ENCODE data around the gene DAZL.

DAZL gene

GRCh38 chr3:16543242-16543864 is 61.9 kb downstream of the DAZL start:
- Histone ChIP-seq H3K36me3 (ENCODE audit: control insufficient read depth in 4 of 4, insufficient read depth in 4 of 4, low read length in 3 of 4) (no peaks in the 10 kb centered on the region), H3K27ac (ENCODE audit: insufficient read depth in 1 of 2, low read depth in 1 of 2, low read length in 2 of 2, poor library complexity in 1 of 2, severe bottlenecking in 2 of 2) (no peak overlapping the region), H3K9me3 (ENCODE audit: control extremely low read depth in 1 of 5, control insufficient read depth in 4 of 5, insufficient read depth in 2 of 5, low read depth in 1 of 5, low read length in 4 of 5) (no peaks in the 10 kb centered on the region), H3K4me3 (ENCODE audit: control insufficient read depth in 1 of 7, extremely low read depth in 1 of 7, insufficient read depth in 4 of 7, low read depth in 2 of 7, low read length in 6 of 7) (no peak overlapping the region), H3K4me1 (ENCODE audit: control extremely low read depth in 1 of 4, control insufficient read depth in 4 of 4, insufficient read depth in 4 of 4, low read length in 3 of 4) (peaks cover 0 to 26% (median 14%) of the 10 kb centered on the region in 4 experiments), H3K27me3 (replicated peaks in 2 of 5; ENCODE audit: control insufficient read depth in 4 of 5, insufficient read depth in 5 of 5, low read length in 4 of 5) (no peaks in the 10 kb centered on the region)
- 77% methylated on average over 5 of the region's 6 CpGs for whole genome bisulfite sequencing (ENCODE audit: insufficient coverage)
- POLR2A ChIA-PET = no interaction called here
- CTCF ChIA-PET = interaction anchor here (0.9 to 2.7 kb wide), 3 partner anchors 14 to 257 kb away, joined by 3 to 9 read pairs (median 5); no protein-coding TSS in a partner anchor
- DNase-seq = no peak

GRCh38 chr3:16538507-16538906 is 66.7 kb downstream of the DAZL start:
- H3K36me3 ChIP-seq (ENCODE audit: control insufficient read depth in 4 of 4, insufficient read depth in 4 of 4, low read length in 3 of 4) = no peaks in the 10 kb centered on the region
- ChIA-PET POLR2A (no interaction called here), CTCF (interaction anchor here (1.1 to 5.9 kb wide), 5 partner anchors 9 to 248 kb away, joined by 3 to 38 read pairs (median 6); no protein-coding TSS in a partner anchor)
- no peak overlapping the region for H3K4me3 ChIP-seq (ENCODE audit: control insufficient read depth in 1 of 7, extremely low read depth in 1 of 7, insufficient read depth in 4 of 7, low read depth in 2 of 7, low read length in 6 of 7)
- no peaks in the 10 kb centered on the region for H3K9me3 ChIP-seq (ENCODE audit: control extremely low read depth in 1 of 5, control insufficient read depth in 4 of 5, insufficient read depth in 2 of 5, low read depth in 1 of 5, low read length in 4 of 5)
- 80% methylated on average over 3 of the region's 4 CpGs for WGBS (ENCODE audit: insufficient coverage)
- no peak for DNase-seq
- no peaks in the 10 kb centered on the region for H3K27me3 ChIP-seq (replicated peaks in 2 of 5; ENCODE audit: control insufficient read depth in 4 of 5, insufficient read depth in 5 of 5, low read length in 4 of 5)
- peaks cover 0 to 10% (median 1%) of the 10 kb centered on the region in 4 experiments for H3K4me1 ChIP-seq (ENCODE audit: control extremely low read depth in 1 of 4, control insufficient read depth in 4 of 4, insufficient read depth in 4 of 4, low read length in 3 of 4)
- no peak overlapping the region for H3K27ac ChIP-seq (ENCODE audit: insufficient read depth in 1 of 2, low read depth in 1 of 2, low read length in 2 of 2, poor library complexity in 1 of 2, severe bottlenecking in 2 of 2)

- Histone ChIP-seq H3K4me1 (ENCODE audit: control extremely low read depth in 1 of 4, control insufficient read depth in 4 of 4, insufficient read depth in 4 of 4, low read length in 3 of 4) (peaks cover 0 to 10% (median 1%) of the 10 kb centered on the region in 4 experiments), H3K36me3 (ENCODE audit: control insufficient read depth in 4 of 4, insufficient read depth in 4 of 4, low read length in 3 of 4) (no peaks in the 10 kb centered on the region), H3K27ac (ENCODE audit: insufficient read depth in 1 of 2, low read depth in 1 of 2, low read length in 2 of 2, poor library complexity in 1 of 2, severe bottlenecking in 2 of 2) (no peak overlapping the region), H3K4me3 (ENCODE audit: control insufficient read depth in 1 of 7, extremely low read depth in 1 of 7, insufficient read depth in 4 of 7, low read depth in 2 of 7, low read length in 6 of 7) (no peak overlapping the region), H3K27me3 (replicated peaks in 2 of 5; ENCODE audit: control insufficient read depth in 4 of 5, insufficient read depth in 5 of 5, low read length in 4 of 5) (no peaks in the 10 kb centered on the region), H3K9me3 (ENCODE audit: control extremely low read depth in 1 of 5, control insufficient read depth in 4 of 5, insufficient read depth in 2 of 5, low read depth in 1 of 5, low read length in 4 of 5) (no peaks in the 10 kb centered on the region)
- no peak for DNase-seq
- ChIA-PET CTCF (interaction anchor here (0.9 to 5.9 kb wide), 8 partner anchors 10 to 247 kb away, joined by 3 to 38 read pairs (median 6); no protein-coding TSS in a partner anchor), POLR2A (no interaction called here)
- WGBS (ENCODE audit: insufficient coverage) = 97% methylated on average over 3 of the region's 3 CpGs
These were observed 68.2 kb downstream of the DAZL start for GRCh38 chr3:16536996-16537395.

Measured in common myeloid progenitor, CD34-positive (primary cell).